Fibroblast of lung (primary cell): Measurements from ENCODE around the gene PRDM7.

Source experiments
- EZH2 ChIP-seq: IDR thresholded peaks from 2 replicates; pipeline ENCODE4 v1.5.1; 2012; ENCODE audit warnings: low read length, control low read depth, mild to moderate bottlenecking; ENCODE audit errors: missing control alignments
- TF ChIP-seq, protein P1 (sequence below), 2 donors: IDR thresholded peaks in 1 of 2; conservative IDR thresholded peaks in 1 of 2; 1 replicate in 1 of 2; 2 replicates in 1 of 2; pipeline ENCODE4 v1.5.1; 2011 to 2012; ENCODE audit warnings: low read length in 2 of 2, control low read depth in 1 of 2, inconsistent platforms in 1 of 2, low read depth in 1 of 2, mild to moderate bottlenecking in 1 of 2

DNA sequence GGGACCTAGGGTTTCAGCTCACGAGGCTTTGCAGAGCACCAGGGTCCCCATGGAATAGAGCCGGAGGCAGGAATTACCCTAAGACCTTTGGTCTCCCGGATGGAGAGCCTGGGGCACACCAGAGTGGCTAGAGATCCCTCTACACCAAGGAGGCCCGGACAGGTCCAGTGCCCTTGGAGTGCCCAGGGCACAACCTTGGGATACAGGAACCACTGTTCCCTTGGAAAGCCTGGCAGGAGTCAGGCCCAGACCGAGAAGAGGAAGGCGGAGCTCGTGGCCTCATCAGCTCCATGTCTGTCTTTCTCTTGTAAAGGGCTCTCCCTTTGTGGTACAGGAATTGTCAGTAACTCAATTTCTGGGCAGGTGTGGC is 54.1 kb downstream of the PRDM7 start:
- TF ChIP-seq, protein P1, sequence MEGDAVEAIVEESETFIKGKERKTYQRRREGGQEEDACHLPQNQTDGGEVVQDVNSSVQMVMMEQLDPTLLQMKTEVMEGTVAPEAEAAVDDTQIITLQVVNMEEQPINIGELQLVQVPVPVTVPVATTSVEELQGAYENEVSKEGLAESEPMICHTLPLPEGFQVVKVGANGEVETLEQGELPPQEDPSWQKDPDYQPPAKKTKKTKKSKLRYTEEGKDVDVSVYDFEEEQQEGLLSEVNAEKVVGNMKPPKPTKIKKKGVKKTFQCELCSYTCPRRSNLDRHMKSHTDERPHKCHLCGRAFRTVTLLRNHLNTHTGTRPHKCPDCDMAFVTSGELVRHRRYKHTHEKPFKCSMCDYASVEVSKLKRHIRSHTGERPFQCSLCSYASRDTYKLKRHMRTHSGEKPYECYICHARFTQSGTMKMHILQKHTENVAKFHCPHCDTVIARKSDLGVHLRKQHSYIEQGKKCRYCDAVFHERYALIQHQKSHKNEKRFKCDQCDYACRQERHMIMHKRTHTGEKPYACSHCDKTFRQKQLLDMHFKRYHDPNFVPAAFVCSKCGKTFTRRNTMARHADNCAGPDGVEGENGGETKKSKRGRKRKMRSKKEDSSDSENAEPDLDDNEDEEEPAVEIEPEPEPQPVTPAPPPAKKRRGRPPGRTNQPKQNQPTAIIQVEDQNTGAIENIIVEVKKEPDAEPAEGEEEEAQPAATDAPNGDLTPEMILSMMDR (conservative IDR thresholded peaks at IDR 0.05 in 1 of 2, IDR thresholded peaks at IDR 0.05 in 1 of 2; ENCODE audit: low read depth in 1 of 2, low read length in 2 of 2) = no peak
- no peak for TF ChIP-seq EZH2
